Superior temporal gyrus (tissue), 1 donor: ENCODE measurements around the gene COLQ.
"Not testable (repeated sequence)": the region's sequence is repeated elsewhere in the genome, so short reads cannot be mapped to it uniquely, and the experiment has no call there.

ENCODE experiments used
- DNase-seq: peaks from one replicate; pipeline ENCODE4 v3.0.0-alpha.2; 2016; ENCODE audit errors: extremely low spot score

COLQ gene

DNA sequence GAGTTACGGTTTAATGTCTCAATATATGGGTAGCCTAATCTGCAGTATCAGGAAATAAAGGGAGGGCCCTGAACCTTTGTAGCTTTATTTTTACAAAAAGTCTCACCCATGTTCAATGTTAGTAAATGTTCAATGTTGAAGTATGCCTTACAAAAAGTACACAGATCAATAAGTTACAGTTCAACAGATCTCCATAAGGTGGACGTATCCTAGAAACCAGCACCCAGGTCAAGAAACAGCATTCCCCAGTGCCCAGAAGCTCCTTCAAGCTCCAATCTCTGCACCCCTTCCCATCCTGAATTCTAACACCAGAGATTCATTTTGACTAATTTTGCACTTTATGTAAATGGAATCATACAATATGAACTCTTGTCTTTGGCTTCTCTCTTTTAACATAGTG lies 31.3 kb downstream of the COLQ start:
- no peak for DNase-seq

DNA sequence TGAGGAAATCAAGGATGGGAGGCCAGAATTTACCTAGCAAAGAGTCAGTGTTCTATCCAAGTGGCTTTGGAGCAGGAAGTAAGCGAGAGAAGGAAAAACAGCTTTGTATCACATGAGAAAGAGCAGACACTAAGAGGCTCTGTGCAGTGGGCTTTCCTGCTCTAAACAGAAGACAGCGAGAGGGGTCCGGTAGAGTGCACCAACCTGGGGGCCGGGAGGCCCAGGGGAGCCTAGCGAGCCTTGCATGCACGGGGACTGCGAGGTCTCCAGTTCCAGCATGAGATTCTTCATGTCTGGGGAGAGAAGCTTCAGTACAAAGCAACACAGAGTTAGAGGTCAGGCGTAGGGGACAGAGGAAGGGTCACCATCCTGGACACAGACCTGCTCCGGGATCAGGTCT lies 33.5 kb downstream of the COLQ start:
- DNase-seq: no peak

GRCh38 chr3:15486979-15487378 lies 34.5 kb downstream of the COLQ start:
- no peak for DNase-seq

GRCh38 chr3:15486020-15486419 lies 35.5 kb downstream of the COLQ start:
- DNase-seq: no peak

DNA sequence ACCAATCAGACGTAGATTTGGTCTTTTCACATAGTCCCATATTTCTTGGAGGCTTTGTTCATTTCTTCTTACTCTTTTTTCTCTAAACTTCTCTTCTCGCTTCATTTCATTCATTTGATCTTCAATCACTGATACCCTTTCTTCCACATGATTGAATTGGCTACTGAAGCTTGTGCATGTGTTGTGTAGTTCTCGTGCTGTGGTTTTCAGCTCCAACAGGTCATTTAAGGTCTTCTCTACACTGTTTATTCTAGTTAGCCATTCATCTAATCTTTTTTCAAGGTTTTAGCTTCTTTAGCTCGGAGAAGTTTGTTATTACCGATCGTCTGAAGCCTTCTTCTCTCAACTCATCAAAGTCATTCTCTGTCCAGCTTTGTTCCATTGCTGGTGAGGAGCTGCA lies 37.0 kb downstream of the COLQ start:
- DNase-seq: not testable (repeated sequence)

DNA sequence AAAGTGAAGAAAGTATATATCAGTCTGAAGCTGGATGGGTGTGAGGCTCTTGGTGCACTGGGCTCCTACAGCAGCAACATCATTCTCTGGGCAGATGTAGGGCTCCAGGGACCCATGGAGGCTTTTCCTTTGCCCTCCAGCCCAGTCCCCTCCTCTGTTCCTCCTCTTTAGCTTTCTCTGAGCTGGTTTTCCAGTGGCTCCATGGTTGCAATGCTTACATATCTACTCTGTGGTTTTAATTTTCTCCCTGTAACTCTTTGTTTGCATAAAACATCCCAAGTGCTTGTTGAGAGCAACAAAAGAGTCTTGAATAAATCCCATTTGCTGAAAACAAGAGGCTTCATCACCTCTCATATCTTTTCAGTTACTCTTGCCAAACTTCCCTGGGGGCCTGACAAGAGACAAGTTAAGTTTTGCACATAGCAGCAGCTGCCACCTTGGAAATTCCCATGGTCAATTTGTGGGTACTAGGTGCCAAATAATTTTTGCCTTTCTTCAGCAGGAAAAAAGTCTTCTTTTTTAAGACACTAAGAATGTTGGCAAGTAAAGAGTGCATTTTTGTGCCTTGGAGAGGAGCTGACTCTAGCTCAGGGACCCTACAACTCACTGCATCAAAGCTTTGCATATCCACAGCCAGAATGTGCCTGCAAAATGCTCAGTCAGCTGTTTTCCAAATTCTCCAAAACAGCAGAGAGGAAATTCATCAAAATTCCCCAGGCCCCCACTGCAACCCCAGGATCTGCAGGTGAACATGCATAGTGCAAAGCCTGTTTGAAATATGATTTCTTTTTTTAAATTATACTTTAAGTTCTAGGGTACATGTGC lies 41.9 kb downstream of the COLQ start:
- DNase-seq: no peak

GRCh38 chr3:15478640-15478979 lies 42.9 kb downstream of the COLQ start:
- DNase-seq: no peak

DNA sequence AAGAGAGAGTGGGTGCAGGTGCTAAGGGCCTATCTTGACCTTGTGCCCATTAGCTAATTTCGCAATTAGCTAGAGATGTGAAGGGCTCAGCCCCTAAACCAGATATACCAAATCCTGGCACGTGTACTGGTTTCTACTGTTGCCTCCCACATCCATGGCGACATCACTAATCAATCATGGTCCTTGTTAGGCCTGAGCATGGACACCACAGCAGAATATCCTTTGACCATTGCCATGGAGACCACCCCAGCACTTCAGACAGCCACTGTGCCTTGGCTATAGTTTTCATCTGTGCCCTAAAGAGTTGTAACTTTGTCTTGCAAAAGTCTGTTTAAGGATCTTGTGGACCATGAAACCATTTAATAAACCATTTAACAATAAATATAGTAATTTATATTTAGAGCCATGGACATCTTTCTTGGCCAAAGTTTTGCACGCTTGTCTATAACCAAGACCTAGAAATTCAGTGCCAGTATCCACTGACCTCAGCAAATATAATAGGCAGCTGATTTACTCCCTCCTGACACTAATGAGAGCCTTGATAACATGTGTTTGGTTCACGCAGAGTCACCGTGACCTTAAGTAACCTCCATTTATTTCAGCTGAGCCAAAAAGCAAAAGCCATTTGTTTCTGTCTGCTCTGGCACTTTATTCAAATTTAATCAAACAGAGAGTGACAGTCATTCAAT lies 43.4 kb downstream of the COLQ start:
- no peak for DNase-seq

DNA sequence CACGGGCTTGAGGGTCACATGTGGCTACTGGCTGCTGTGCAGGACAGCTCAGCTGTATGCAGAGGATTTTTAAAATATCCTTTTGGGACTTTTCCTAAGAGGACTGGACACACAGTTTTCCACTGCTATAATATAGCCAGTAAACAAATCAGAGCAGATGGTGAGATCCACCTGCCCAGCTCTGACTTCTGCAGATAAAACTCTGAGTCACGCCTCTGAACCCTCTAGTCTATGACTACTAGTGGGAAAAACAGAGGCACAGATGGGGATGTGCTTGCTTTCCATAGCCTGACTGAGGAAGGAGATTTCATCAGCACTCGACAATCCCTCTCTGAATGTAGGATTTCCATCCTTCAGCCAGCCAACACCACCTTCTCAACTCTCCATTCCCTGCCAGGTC lies 45.1 kb downstream of the COLQ start:
- DNase-seq: peak; percentile 48

DNA sequence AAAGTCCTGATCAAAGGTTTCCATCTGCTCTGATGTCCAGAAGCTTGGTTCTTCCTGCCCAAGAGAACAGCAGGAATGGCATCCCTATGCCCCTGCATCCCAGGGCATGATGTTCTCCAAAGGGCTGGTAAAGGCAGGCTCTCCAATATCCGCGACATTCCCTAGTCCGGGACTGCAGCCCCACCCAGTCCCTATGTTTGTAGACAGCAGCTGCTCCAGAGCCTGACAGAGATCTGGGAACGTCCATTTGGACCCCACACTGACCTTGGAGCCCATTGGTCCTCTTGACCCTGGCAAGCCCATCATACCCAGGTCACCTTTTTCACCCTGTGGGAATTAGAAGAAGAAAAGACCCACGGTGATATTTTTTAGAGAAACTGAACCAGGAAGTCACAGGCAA lies 46.3 kb downstream of the COLQ start:
- no peak for DNase-seq

- DNase-seq: no peak
Measured at GRCh38 chr3:15471861-15472260, 49.6 kb downstream of the COLQ start.

DNA sequence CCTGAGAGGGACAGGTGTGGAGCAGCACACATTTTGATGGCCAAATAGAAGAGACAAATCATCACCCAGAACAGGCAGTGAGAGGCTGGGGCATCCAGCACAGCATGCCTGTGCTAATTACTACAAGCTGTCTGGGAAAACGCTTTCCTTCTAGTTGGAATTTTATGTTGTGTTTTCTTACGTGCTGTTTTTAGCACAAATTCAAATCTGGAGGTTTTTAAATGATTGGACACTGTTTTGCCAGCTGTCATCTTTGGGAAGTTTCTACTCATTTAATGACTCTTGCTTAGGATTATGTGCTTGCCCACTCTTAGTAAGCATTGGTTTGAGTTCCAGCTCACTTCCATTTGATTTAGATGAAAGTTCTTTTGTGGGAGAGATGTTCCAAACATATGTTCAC lies 50.7 kb downstream of the COLQ start:
- no peak for DNase-seq

DNA sequence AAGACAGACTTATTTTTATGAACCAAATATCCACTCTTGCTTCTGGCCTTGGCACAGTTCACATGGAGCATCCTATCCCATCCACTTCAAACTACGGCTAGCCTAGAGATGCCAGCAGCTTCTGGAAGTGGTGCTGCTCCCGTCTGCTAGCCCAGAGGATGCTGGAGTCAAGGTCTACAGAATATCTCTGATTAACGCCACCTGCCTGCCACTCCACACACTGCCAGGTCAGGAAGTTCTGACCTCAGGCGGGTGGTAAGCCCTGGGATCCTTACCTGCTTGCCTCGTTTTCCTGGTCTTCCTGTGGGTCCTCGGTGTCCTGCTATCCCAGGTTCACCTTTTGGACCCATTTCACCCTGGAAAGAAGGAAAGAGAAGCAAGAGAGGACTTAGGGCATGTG lies 51.2 kb downstream of the COLQ start:
- no peak for DNase-seq

DNA sequence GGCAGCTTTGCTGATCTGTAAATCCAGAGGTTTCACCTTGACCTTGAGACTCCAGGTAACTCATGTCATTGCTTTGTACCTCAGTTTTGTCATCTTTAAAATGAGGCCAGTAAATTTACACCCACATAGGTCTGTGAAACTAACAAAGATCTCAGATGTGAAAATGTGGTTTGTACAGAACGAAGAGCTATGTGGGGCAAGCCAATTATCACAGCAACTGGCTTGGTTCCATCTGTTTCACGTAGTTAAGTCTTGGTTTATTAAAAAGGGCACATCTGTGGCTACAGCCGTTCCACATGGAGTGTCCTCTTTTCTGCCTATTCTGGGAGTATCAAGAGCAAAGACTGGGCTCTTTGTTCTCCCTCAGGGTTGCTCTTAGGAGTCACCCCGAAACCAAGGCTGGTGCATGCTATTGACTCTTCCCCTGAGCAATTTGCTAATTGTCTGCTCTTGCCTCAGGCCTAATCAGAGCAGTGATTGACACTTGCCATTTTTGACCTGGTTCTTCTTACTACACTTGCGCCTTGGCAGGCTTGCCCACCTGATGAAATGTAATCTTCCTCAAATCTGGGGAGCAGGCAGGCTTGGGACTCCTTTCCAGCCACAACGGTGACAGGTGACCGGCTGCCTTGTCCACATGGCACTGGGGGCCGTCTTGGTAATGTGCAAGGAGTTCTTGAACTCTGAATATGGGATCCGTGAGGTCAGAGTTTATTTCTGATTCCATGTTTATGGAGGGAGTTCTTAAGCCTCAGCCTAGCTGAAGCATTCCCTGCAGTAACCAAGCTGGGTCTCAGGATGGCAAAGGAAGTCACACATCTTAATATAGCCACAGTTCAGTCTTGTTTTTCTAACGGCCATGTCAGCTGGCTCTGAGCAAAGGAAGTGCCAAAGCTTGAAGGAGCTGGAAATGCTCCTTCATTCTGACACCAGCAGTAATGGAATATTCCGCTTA lies 54.0 kb downstream of the COLQ start:
- peak; percentile 38 for DNase-seq

- DNase-seq: no peak
Measured at GRCh38 chr3:15465876-15466585, 55.5 kb downstream of the COLQ start.

- DNase-seq: no peak
Measured at GRCh38 chr3:15462451-15462850, 59.1 kb downstream of the COLQ start.

DNA sequence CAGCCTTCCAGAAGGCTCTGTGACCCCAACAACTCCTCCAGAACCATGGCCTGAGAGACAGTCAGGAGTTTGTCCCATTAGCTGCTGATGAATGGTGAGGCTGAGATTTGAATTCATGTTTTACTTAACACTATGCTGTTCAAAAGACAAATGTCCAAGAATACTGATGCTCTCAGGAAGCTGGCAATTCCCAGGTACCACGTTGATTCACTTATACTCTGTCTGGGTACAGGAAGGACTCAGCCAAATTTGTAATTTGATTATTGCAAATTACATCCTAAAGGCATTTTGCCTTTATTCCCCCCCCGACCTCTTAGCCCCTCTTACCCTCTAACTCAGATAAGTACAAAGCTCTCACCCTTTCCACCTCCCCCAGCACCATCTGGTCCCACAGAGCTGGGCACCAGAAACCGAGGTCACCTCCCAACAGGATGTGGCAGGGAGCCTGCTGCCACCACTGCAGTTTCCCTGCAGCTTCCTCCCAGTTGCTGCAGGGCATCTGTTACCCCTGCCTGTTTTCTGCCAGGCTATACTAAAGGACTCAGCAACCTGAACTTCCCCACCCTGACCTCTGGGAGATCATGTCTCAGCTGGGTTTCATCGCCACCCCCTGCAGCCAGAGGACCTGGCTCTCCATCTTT lies 60.5 kb downstream of the COLQ start:
- no peak for DNase-seq

DNA sequence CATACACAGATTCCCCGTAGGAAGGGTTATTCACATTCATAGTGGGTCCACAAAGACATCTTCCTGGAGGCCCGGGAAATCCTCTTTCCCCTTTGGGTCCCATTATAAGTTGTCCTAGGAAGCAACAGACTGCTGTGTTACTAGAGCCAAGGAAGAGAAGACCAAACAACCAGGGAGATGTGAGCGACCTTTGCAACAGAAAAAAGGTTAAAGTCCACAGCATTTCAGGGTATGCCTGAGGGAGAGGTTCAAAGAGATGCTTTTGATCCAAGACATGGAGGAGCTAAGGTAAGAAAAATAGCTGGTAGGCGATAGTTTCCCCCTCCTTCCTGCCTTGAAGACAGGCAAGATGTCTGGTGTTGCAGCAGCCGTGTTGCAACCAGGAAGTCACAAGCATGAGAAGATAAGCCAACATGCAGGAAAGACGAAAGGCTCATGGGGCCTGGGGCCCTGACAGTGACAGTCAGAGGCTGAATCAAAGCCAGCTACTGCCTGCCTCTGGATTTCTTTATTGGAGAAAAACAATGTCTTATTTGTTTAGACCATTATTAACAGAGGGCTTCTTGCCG lies 63.2 kb downstream of the COLQ start:
- DNase-seq: no peak

GRCh38 chr3:15456915-15457314 lies 64.6 kb downstream of the COLQ start:
- DNase-seq: not testable (repeated sequence)

DNA sequence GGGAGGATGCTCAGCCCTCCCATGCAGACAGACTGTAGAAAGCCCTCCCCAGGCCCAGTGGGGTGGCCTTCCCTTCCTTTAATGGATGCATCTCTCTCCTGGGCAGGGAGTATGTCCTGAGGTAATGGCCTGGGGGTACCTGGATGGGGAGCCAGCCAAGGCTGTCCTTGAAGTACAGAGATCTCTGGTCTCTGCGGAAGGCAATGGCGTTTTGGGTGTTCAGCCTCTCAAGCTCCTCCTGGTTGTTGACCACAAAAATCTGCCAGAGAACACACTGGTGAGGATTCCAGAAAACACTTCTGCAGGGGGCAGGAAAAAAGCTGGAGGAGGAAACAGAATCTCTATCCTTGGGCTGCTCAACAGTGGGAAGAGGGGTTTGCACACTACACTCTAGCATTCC lies 65.2 kb downstream of the COLQ start:
- DNase-seq: no peak

DNA sequence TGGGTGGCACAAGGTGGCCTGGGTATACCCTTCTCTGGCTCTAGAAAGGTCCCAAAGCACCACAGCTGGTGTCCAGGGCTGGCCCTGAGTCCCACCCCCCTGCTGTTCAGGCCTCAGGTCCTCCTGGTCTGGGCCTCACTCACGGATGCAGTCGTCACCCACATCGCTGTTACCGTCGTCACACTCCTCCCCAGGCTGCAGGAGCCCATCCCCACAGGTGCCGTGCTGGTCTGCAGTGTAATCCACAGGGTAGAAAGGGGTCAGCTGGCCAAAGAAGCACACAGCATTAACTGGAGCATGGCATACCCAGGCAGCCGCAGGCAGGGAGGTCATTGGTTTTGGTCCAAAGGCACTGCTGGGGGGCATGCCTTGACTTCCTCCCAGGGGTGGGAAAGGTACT lies 65.8 kb downstream of the COLQ start:
- no peak for DNase-seq
